Loucy (cell line): ENCODE measurements around the gene MYH15.

Experiments
- H2AFZ ChIP-seq: fragments of 200-600 bp; sonication (generic); 2 replicates; pipeline ENCODE4 v1.6.0; 2016; ENCODE audit warnings: antibody characterized with exemption, mild to moderate bottlenecking, low read length, moderate library complexity
- H3F3A ChIP-seq: fragments of 200-600 bp; 2 replicates; pipeline ENCODE4 v1.6.0; 2016; ENCODE audit warnings: antibody characterized with exemption, low read depth, mild to moderate bottlenecking
- H3K27me3 ChIP-seq: fragments of 200-600 bp; sonication (generic); 2 replicates; pipeline ENCODE4 v1.6.1; 2014; ENCODE audit warnings: low read length, mild to moderate bottlenecking; ENCODE audit not compliant: insufficient read depth, poor library complexity, severe bottlenecking
- H3K36me3 ChIP-seq: fragments of 200-600 bp; sonication (generic); 2 replicates; pipeline ENCODE4 v1.6.1; 2016; ENCODE audit warnings: low read length; ENCODE audit not compliant: insufficient read depth
- H3K4me1 ChIP-seq: fragments of 200-600 bp; sonication (generic); 2 replicates; pipeline ENCODE4 v1.5.1; 2014; ENCODE audit warnings: low read length, mild to moderate bottlenecking; ENCODE audit not compliant: insufficient read depth, poor library complexity, severe bottlenecking
- H3K4me2 ChIP-seq: fragments of 200-600 bp; sonication (generic); 2 replicates; pipeline ENCODE4 v1.6.0; 2014; ENCODE audit warnings: antibody characterized with exemption, low read length, low read depth, mild to moderate bottlenecking; ENCODE audit not compliant: poor library complexity, severe bottlenecking
- H3K4me3 ChIP-seq: fragments of 200-600 bp; sonication (generic); 2 replicates; pipeline ENCODE4 v1.5.1; 2014; ENCODE audit warnings: low read length, mild to moderate bottlenecking, mixed read lengths; ENCODE audit not compliant: poor library complexity, severe bottlenecking
- H3K79me2 ChIP-seq: fragments of 200-600 bp; sonication (generic); 2 replicates; pipeline ENCODE4 v1.6.1; 2014; ENCODE audit warnings: low read length; ENCODE audit not compliant: insufficient read depth
- H3K9ac ChIP-seq: fragments of 200-600 bp; sonication (generic); 2 replicates; pipeline ENCODE4 v1.6.0; 2014; ENCODE audit warnings: mild to moderate bottlenecking, low read depth, low read length, moderate library complexity; ENCODE audit not compliant: poor library complexity, severe bottlenecking
- H3K9me2 ChIP-seq: fragments of 200-600 bp; sonication (generic); replicated peaks from 2 replicates; pipeline ENCODE4 v1.6.1; 2016; ENCODE audit warnings: low read depth, low read length, mixed read lengths
- H3K9me3 ChIP-seq: fragments of 200-600 bp; sonication (generic); 2 replicates; pipeline ENCODE4 v1.6.1; 2014; ENCODE audit warnings: mild to moderate bottlenecking, antibody characterized with exemption, low read length, low read depth; ENCODE audit not compliant: insufficient read depth
- H4K20me1 ChIP-seq: fragments of 200-600 bp; sonication (generic); 2 replicates; pipeline ENCODE4 v1.6.0; 2014; ENCODE audit warnings: antibody characterized with exemption, low read length, mild to moderate bottlenecking; ENCODE audit not compliant: insufficient read depth, poor library complexity, severe bottlenecking
- EZH2phosphoT487 ChIP-seq: fragments of 200-600 bp; IDR thresholded peaks from 2 replicates; pipeline ENCODE4 v1.6.1; 2018; ENCODE audit warnings: antibody characterized with exemption, mild to moderate bottlenecking, moderate library complexity, borderline replicate concordance
- TF ChIP-seq, protein P1 (sequence below): fragments of 200-600 bp; sonication (generic); conservative IDR thresholded peaks from 2 replicates; pipeline ENCODE4 v1.5.1; 2014; ENCODE audit warnings: mild to moderate bottlenecking, antibody characterized with exemption, low read length

Gene MYH15

DNA sequence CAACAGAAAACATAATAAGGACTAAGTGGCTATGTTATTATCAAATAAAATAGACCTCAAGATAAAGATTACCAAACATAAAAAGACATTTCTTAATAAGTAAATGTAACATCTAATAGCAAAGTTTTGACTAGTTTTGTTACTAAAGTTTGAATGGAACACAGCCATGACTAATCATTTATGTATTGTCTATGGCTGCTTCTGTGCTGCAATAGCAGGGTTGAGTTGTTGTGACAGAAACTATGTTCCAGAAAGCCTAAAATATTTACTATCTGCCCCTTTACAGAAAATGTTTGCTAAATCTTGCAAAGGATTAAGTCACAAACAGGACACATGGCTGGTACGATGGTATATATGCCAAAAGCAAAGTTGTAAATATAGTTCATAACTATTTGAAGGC is 37.9 kb upstream of the MYH15 start:
- Histone ChIP-seq H3F3A (no peaks in the 10 kb centered on the region), H3K36me3 (peaks cover 43% of the 10 kb centered on the region; the same call in 1 of the 2 replicates), H3K4me2 (no peak overlapping the region), H2AFZ (no peak overlapping the region), H3K27me3 (no peaks in the 10 kb centered on the region), H3K9me3 (no peaks in the 10 kb centered on the region), H3K9me2 (no peaks in the 10 kb centered on the region), H3K4me3 (no peak overlapping the region), H3K79me2 (no peaks in the 10 kb centered on the region), H3K9ac (no peak overlapping the region), H3K4me1 (no peaks in the 10 kb centered on the region), H4K20me1 (no peaks in the 10 kb centered on the region)
- TF ChIP-seq, protein P1, sequence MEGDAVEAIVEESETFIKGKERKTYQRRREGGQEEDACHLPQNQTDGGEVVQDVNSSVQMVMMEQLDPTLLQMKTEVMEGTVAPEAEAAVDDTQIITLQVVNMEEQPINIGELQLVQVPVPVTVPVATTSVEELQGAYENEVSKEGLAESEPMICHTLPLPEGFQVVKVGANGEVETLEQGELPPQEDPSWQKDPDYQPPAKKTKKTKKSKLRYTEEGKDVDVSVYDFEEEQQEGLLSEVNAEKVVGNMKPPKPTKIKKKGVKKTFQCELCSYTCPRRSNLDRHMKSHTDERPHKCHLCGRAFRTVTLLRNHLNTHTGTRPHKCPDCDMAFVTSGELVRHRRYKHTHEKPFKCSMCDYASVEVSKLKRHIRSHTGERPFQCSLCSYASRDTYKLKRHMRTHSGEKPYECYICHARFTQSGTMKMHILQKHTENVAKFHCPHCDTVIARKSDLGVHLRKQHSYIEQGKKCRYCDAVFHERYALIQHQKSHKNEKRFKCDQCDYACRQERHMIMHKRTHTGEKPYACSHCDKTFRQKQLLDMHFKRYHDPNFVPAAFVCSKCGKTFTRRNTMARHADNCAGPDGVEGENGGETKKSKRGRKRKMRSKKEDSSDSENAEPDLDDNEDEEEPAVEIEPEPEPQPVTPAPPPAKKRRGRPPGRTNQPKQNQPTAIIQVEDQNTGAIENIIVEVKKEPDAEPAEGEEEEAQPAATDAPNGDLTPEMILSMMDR: no peak
- TF ChIP-seq EZH2phosphoT487: no peak

DNA sequence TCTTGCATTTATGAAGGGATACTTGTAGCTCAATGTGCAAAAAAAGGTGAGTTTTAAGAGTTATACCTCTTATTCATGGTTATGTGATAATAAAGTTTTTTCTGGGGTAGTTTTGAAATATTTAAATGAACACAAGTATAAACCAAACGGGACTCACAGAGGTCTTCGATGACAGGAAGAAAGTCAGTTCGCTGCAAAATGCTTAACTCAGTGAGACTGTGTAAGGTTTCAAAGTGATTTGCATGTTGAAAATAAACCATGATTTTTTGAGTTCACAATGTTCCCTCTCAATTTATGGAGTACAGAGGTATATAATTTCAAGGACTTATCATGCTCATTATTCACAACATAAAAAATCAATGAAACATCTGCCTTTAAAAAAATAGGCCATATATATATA is 36.3 kb upstream of the MYH15 start:
- Histone ChIP-seq H3K9me3 (no peaks in the 10 kb centered on the region), H4K20me1 (no peaks in the 10 kb centered on the region), H3K4me2 (no peak overlapping the region), H3K79me2 (no peaks in the 10 kb centered on the region), H3K4me3 (no peak overlapping the region), H3K4me1 (no peaks in the 10 kb centered on the region), H3K27me3 (no peaks in the 10 kb centered on the region), H3K36me3 (peaks cover 36% of the 10 kb centered on the region; the same call in 1 of the 2 replicates), H2AFZ (no peak overlapping the region), H3K9ac (no peak overlapping the region), H3K9me2 (no peaks in the 10 kb centered on the region), H3F3A (no peaks in the 10 kb centered on the region)
- TF ChIP-seq, protein P1: no peak
- no peak for TF ChIP-seq EZH2phosphoT487

DNA sequence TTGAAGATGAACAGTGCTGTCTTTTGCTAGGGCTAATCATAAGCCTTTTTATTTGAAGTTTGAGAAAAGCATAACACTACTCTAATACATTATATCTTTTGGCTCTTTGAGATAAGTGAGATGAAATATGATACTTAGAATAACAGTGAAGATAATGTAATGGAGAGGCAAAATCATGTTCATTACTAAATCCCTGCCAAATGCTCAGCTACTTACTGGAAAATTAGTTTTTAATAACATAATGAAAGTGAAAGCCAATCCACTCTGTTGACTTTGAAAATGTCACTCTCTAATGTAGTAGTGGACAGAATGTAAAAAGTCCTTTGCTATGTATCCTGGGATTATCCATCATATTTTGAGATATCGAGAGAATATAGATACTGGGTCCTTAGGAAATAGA is 35.9 kb upstream of the MYH15 start:
- Histone ChIP-seq H4K20me1 (no peaks in the 10 kb centered on the region), H2AFZ (no peak overlapping the region), H3K79me2 (no peaks in the 10 kb centered on the region), H3F3A (no peaks in the 10 kb centered on the region), H3K9ac (no peak overlapping the region), H3K4me2 (no peak overlapping the region), H3K4me1 (no peaks in the 10 kb centered on the region), H3K36me3 (peaks cover 36% of the 10 kb centered on the region; the same call in 1 of the 2 replicates), H3K9me3 (no peaks in the 10 kb centered on the region), H3K4me3 (no peak overlapping the region), H3K9me2 (no peaks in the 10 kb centered on the region), H3K27me3 (no peaks in the 10 kb centered on the region)
- TF ChIP-seq, protein P1: no peak
- TF ChIP-seq EZH2phosphoT487: no peak
